Liver (tissue), 9 donors: ENCODE data around the gene CRYBA1. TPM values are rescaled to one million over a fixed set of nuclear protein-coding genes. Genes with fewer than 3 reads are reported as not detected.

Source experiments
- DNase-seq: peaks from one replicate; pipeline ENCODE4 v3.0.0-alpha.2; 2017; ENCODE audit warnings: low spot score
- H3K27ac ChIP-seq, 2 donors: one replicate each; pipeline ENCODE4 v1.7.0; 2013; ENCODE audit warnings: inconsistent platforms in 2 of 2, low read length in 2 of 2, control low read depth in 1 of 2, low read depth in 1 of 2, mild to moderate bottlenecking in 1 of 2
- H3K27me3 ChIP-seq, 4 donors: one replicate each; pipeline versions ENCODE4 v1.6.1 to v1.7.0; 2013; ENCODE audit warnings: low read length in 3 of 4, inconsistent platforms in 1 of 4, mild to moderate bottlenecking in 1 of 4, moderate library complexity in 1 of 4; ENCODE audit not compliant: control insufficient read depth in 4 of 4, insufficient read depth in 4 of 4
- H3K36me3 ChIP-seq, 4 donors: one replicate each; pipeline versions ENCODE4 v1.6.1 to v1.7.0; 2013; ENCODE audit warnings: low read length in 3 of 4, mild to moderate bottlenecking in 3 of 4, low read depth in 1 of 4, moderate library complexity in 1 of 4; ENCODE audit not compliant: control insufficient read depth in 4 of 4, insufficient read depth in 3 of 4
- H3K4me1 ChIP-seq, 4 donors: one replicate each; pipeline versions ENCODE4 v1.6.1 to v1.7.0; 2013; ENCODE audit warnings: low read length in 3 of 4, mild to moderate bottlenecking in 3 of 4, moderate library complexity in 1 of 4; ENCODE audit not compliant: control insufficient read depth in 4 of 4, insufficient read depth in 4 of 4
- H3K4me3 ChIP-seq, 3 donors: one replicate each; pipeline versions ENCODE4 v1.6.1 to v1.7.0; 2013; ENCODE audit warnings: low read length in 3 of 3, control low read depth in 1 of 3, low read depth in 1 of 3, mild to moderate bottlenecking in 1 of 3
- H3K9ac ChIP-seq, 2 donors: one replicate each; pipeline ENCODE4 v1.7.0; 2013; ENCODE audit warnings: low read length in 2 of 2, mild to moderate bottlenecking in 2 of 2, moderate library complexity in 2 of 2, control low read depth in 1 of 2, low read depth in 1 of 2
- H3K9me3 ChIP-seq, 4 donors: one replicate each; pipeline versions ENCODE4 v1.6.1 to v1.7.0; 2013; ENCODE audit warnings: low read length in 3 of 4; ENCODE audit not compliant: control insufficient read depth in 4 of 4
- ATF3 ChIP-seq: IDR thresholded peaks from 2 replicates; pipeline ENCODE4 v1.6.1; 2016; ENCODE audit warnings: antibody characterized with exemption
- CTCF ChIP-seq: fragments of 150-350 bp; IDR thresholded peaks from 2 replicates; pipeline ENCODE4 v1.5.1; 2017; ENCODE audit warnings: improper control_type of control experiment, low read depth, low read length; ENCODE audit not compliant: missing input control
- EGR1 ChIP-seq, 2 donors: IDR thresholded peaks; 2 replicates each; pipeline ENCODE4 v1.6.1; 2016 to 2018; ENCODE audit warnings: antibody characterized with exemption in 2 of 2, low read depth in 2 of 2
- FOXA1 ChIP-seq: IDR thresholded peaks from 2 replicates; pipeline ENCODE4 v1.6.1; 2016; ENCODE audit warnings: antibody characterized with exemption
- FOXA2 ChIP-seq: IDR thresholded peaks from 2 replicates; pipeline ENCODE4 v1.6.1; 2016; ENCODE audit warnings: antibody characterized with exemption
- GABPA ChIP-seq, 2 donors: IDR thresholded peaks in 1 of 2; conservative IDR thresholded peaks in 1 of 2; 2 replicates each; pipeline ENCODE4 v1.6.1; 2016; ENCODE audit warnings: antibody characterized with exemption in 2 of 2, mild to moderate bottlenecking in 1 of 2, moderate library complexity in 1 of 2
- HNF4A ChIP-seq, 2 donors: conservative IDR thresholded peaks; 2 replicates each; pipeline ENCODE4 v1.6.1; 2016; ENCODE audit warnings: antibody characterized with exemption in 2 of 2, mild to moderate bottlenecking in 2 of 2
- HNF4G ChIP-seq: IDR thresholded peaks from 2 replicates; pipeline ENCODE4 v1.6.1; 2016; ENCODE audit warnings: antibody characterized with exemption
- JUND ChIP-seq, 2 donors: IDR thresholded peaks; 2 replicates each; pipeline ENCODE4 v1.6.1; 2016; ENCODE audit warnings: antibody characterized with exemption in 2 of 2
- MAX ChIP-seq: IDR thresholded peaks from 2 replicates; pipeline ENCODE4 v1.6.1; 2016; ENCODE audit warnings: antibody characterized with exemption
- NR2F2 ChIP-seq: IDR thresholded peaks from 2 replicates; pipeline ENCODE4 v1.6.1; 2016; ENCODE audit warnings: antibody characterized with exemption
- RAD21 ChIP-seq, 2 donors: IDR thresholded peaks; 2 replicates each; pipeline ENCODE4 v1.6.1; 2016; ENCODE audit warnings: antibody characterized with exemption in 2 of 2, mild to moderate bottlenecking in 2 of 2
- REST ChIP-seq: IDR thresholded peaks from 2 replicates; pipeline ENCODE4 v1.6.1; 2016; ENCODE audit warnings: antibody characterized with exemption, mild to moderate bottlenecking
- RXRA ChIP-seq, 2 donors: IDR thresholded peaks; 2 replicates each; pipeline ENCODE4 v1.6.1; 2017 to 2018; ENCODE audit warnings: antibody characterized with exemption in 2 of 2, mild to moderate bottlenecking in 1 of 2
- SP1 ChIP-seq: IDR thresholded peaks from 2 replicates; pipeline ENCODE4 v1.6.1; 2018; ENCODE audit warnings: antibody characterized with exemption, mild to moderate bottlenecking
- TAF1 ChIP-seq: conservative IDR thresholded peaks from 2 replicates; pipeline ENCODE4 v1.6.1; 2016; ENCODE audit warnings: antibody characterized with exemption, mild to moderate bottlenecking
- YY1 ChIP-seq: IDR thresholded peaks from 2 replicates; pipeline ENCODE4 v1.6.1; 2016; ENCODE audit warnings: antibody characterized with exemption, mild to moderate bottlenecking
- ZBTB33 ChIP-seq: IDR thresholded peaks from 2 replicates; pipeline ENCODE4 v1.6.1; 2016; ENCODE audit warnings: antibody characterized with exemption
- WGBS: extraction: QIAGEN DNeasy Blood & Tissue Kit; methylation state at CpG from one replicate; pipeline ENCODE4 v1.1.7; 2013; 5-methylcytosine and 5-hydroxymethylcytosine counted together
- polyA plus RNA-seq, 2 donors: library from polyadenylated mRNA; stranded (reverse) in 1 of 2; unstranded in 1 of 2; fragments of 200-250 nt in 1 of 2; fragments of >200 nt in 1 of 2; fragmentation: Nextera tagmentation in 1 of 2; extraction: Ambion mirVana in 1 of 2; gene quantifications; one replicate each; pipeline versions ENCODE4 v1.2.1 to v1.2.3, GENCODE V29; 2013 to 2015
- total RNA-seq, 2 donors: library from RNA; depleted of rRNA; stranded (reverse); fragments of >200 nt; gene quantifications; one replicate each; pipeline ENCODE4 v1.2.3, GENCODE V29; 2014
- donor health status: healthy.
- donor health status: healthy.
- donor health status: healthy.
- donor health status: healthy.
- donor health status: healthy.

CRYBA1 gene
- total and polyA plus RNA-seq, 4 donors = not detected

GRCh38 chr17:29214215-29215146, 32.2 kb upstream of the CRYBA1 start (continued):
- TF ChIP-seq CTCF (no peak), SP1 (no peak), GABPA (IDR thresholded peaks at IDR 0.05 in 1 of 2, conservative IDR thresholded peaks at IDR 0.05 in 1 of 2) (no peak), ATF3 (no peak), RXRA (IDR thresholded peaks at IDR 0.05) (no peak), JUND (IDR thresholded peaks at IDR 0.05) (no peak), FOXA1 (no peak)

GRCh38 chr17:29215174-29215573, 31.5 kb upstream of the CRYBA1 start:
- no peaks in the 10 kb centered on the region for H3K36me3 ChIP-seq
- WGBS = 88% methylated on average over 10 of the region's 10 CpGs

More at GRCh38 chr17:29215174-29215573, 31.5 kb upstream of the CRYBA1 start:
- no peak overlapping the region for H3K9ac ChIP-seq
- TF ChIP-seq RAD21 (IDR thresholded peaks at IDR 0.05) (no peak), TAF1 (no peak), HNF4G (no peak), SP1 (no peak), HNF4A (conservative IDR thresholded peaks at IDR 0.05) (no peak), GABPA (IDR thresholded peaks at IDR 0.05 in 1 of 2, conservative IDR thresholded peaks at IDR 0.05 in 1 of 2) (no peak), MAX (no peak), FOXA1 (no peak), FOXA2 (no peak), ZBTB33 (no peak), YY1 (no peak), EGR1 (IDR thresholded peaks at IDR 0.05; ENCODE audit: low read depth in 2 of 2) (no peak), RXRA (IDR thresholded peaks at IDR 0.05) (no peak), NR2F2 (no peak), ATF3 (no peak), REST (no peak), JUND (IDR thresholded peaks at IDR 0.05) (no peak), CTCF (no peak)
- no peaks in the 10 kb centered on the region for H3K27me3 ChIP-seq
- no peaks in the 10 kb centered on the region for H3K9me3 ChIP-seq
- no peak overlapping the region for H3K27ac ChIP-seq
- DNase-seq = no peak
- H3K4me3 ChIP-seq = no peak overlapping the region
- peaks cover 0 to 8% (median 7%) of the 10 kb centered on the region in 4 donors for H3K4me1 ChIP-seq
